K562 (cell line): ENCODE measurements around the gene COL8A2. TPM values are rescaled to one million over a fixed set of nuclear protein-coding genes. Genes with fewer than 3 reads are reported as not detected.

Experiments
- BACH1 ChIP-seq: fragments of 200-800 bp; sonication (Bioruptor generic); IDR thresholded peaks from 2 replicates; pipeline ENCODE4 v1.6.1; 2016; ENCODE audit warnings: missing genetic modification characterization, missing compliant biosample characterization
- E2F1 ChIP-seq: sonication (generic); formaldehyde crosslinking; IDR thresholded peaks from 2 replicates; pipeline ENCODE4 v1.8.1; 2023; ENCODE audit warnings: mild to moderate bottlenecking, missing genetic modification reagents, moderate library complexity
- E2F5 ChIP-seq: sonication (generic); formaldehyde crosslinking; IDR thresholded peaks from 2 replicates; pipeline ENCODE4 v1.8.0; 2022; ENCODE audit warnings: mild to moderate bottlenecking, missing genetic modification reagents
- FOXA3 ChIP-seq, 2 experiments: fragments of 450-650 bp in 1 of 2; sonication (generic) in 1 of 2; formaldehyde crosslinking; IDR thresholded peaks in 1 of 2; conservative IDR thresholded peaks in 1 of 2; 2 replicates each; pipeline versions ENCODE4 v1.4.0 to v1.8.0; 2020 to 2022; ENCODE audit warnings: mild to moderate bottlenecking in 2 of 2, missing genetic modification reagents in 1 of 2
- GTF2B ChIP-seq: IDR thresholded peaks from 2 replicates; pipeline ENCODE4 v1.6.1; 2011; ENCODE audit not compliant: insufficient read length; ENCODE audit errors: extremely low read depth
- HNRNPUL1 ChIP-seq: fragments of 200-400 bp; formaldehyde crosslinking; IDR thresholded peaks from 2 replicates; pipeline ENCODE4 v1.6.1; 2017; ENCODE audit warnings: low read length
- LEF1 ChIP-seq: fragments of 450-650 bp; IDR thresholded peaks from 2 replicates; pipeline ENCODE4 v1.6.1; 2016; ENCODE audit warnings: mild to moderate bottlenecking
- MBD2 ChIP-seq: sonication (generic); IDR thresholded peaks from 2 replicates; pipeline ENCODE4 v1.6.1; 2016; ENCODE audit warnings: low read depth, borderline replicate concordance
- SAP30 ChIP-seq: fragments of 200-600 bp; sonication (generic); IDR thresholded peaks from 2 replicates; pipeline ENCODE4 v1.6.1; 2012; ENCODE audit warnings: borderline replicate concordance, low read depth, mild to moderate bottlenecking, moderate library complexity, low read length, control low read depth, inconsistent platforms; ENCODE audit not compliant: insufficient read depth, poor library complexity, severe bottlenecking
- SREBF2 ChIP-seq: sonication (generic); formaldehyde crosslinking; IDR thresholded peaks from 2 replicates; pipeline ENCODE4 v1.4.0; 2020; ENCODE audit warnings: mild to moderate bottlenecking, missing genetic modification reagents
- VEZF1 ChIP-seq: fragments of 200-800 bp; sonication (Bioruptor generic); IDR thresholded peaks from 2 replicates; pipeline ENCODE4 v1.6.1; 2017; ENCODE audit warnings: missing genetic modification characterization, missing compliant biosample characterization
- ZBTB49 ChIP-seq: sonication (generic); formaldehyde crosslinking; IDR thresholded peaks from 2 replicates; pipeline ENCODE4 v1.8.0; 2022; ENCODE audit warnings: missing genetic modification reagents, mild to moderate bottlenecking, borderline replicate concordance
- ZBTB5 ChIP-seq: fragments of 450-650 bp; IDR thresholded peaks from 2 replicates; pipeline ENCODE4 v1.6.1; 2017; ENCODE audit warnings: antibody characterized with exemption
- ZFP30 ChIP-seq: fragments of 250-450 bp; sonication (Bioruptor Pico); IDR thresholded peaks from 2 replicates; pipeline ENCODE4 v1.8.0; 2022; ENCODE audit warnings: moderate library complexity, mild to moderate bottlenecking, inconsistent platforms, borderline replicate concordance
- ZNF133 ChIP-seq: fragments of 250-450 bp; sonication (Bioruptor Pico); IDR thresholded peaks from 2 replicates; pipeline ENCODE4 v1.4.0; 2020; ENCODE audit warnings: mild to moderate bottlenecking
- ZNF224 ChIP-seq: sonication (generic); formaldehyde crosslinking; IDR thresholded peaks from 2 replicates; pipeline ENCODE4 v1.8.0; 2022; ENCODE audit warnings: mild to moderate bottlenecking, missing genetic modification reagents
- ZNF253 ChIP-seq: fragments of 250-450 bp; sonication (Bioruptor Pico); conservative IDR thresholded peaks from 2 replicates; pipeline ENCODE4 v1.6.1; 2021; ENCODE audit warnings: mild to moderate bottlenecking
- ZNF695 ChIP-seq: fragments of 450-650 bp; formaldehyde crosslinking; IDR thresholded peaks from 2 replicates; pipeline ENCODE4 v1.4.0; 2020; ENCODE audit warnings: mild to moderate bottlenecking, moderate library complexity
- polyA plus RNA-seq, 8 experiments: library from polyadenylated mRNA; depleted of rRNA in 4 of 8; stranded (reverse) in 5 of 8; unstranded in 3 of 8; fragments of >200 nt; fragmentation: Nextera tagmentation in 2 of 8; fragmentation: Illumina TruSeq in 1 of 8; extraction: Ambion mirVana in 2 of 8; extraction: Trizol in 1 of 8; gene quantifications; 2 replicates each; pipeline versions ENCODE4 v1.2.1 to v1.2.3, GENCODE V29; 2011 to 2014; ENCODE audit warnings: inconsistent platforms in 1 of 8, missing spikeins in 1 of 8
- total RNA-seq, 7 experiments: library from RNA; depleted of rRNA in 6 of 7; stranded (reverse); fragments of >200 nt in 6 of 7; fragmentation: Illumina TruSeq in 2 of 7; extraction: Trizol in 2 of 7; gene quantifications; 2 replicates each; pipeline versions ENCODE4 v1.2.1 to v1.2.3, GENCODE V29; 2011 to 2021; ENCODE audit warnings: low replicate concordance in 1 of 7

Gene COL8A2
- total and polyA plus RNA-seq, 9 of the 15 experiments (the other 6 are each of a cell fraction or from before 2014, with no cell fraction given): 0.03 to 0.14 (median 0.04) TPM; not detected in 5

GRCh38 chr1:36088577-36089392 is 36.2 kb downstream of the COL8A2 start, which contains the start of gene ADPRS (continued):
- TF ChIP-seq FOXA3 (CRISPR knock-in tag; conservative IDR thresholded peaks at IDR 0.05 in 1 of 2, IDR thresholded peaks at IDR 0.05 in 1 of 2): peak in 1 of 2 experiments; percentile 63; a peak in 1 of 4 replicates
- TF ChIP-seq ZNF224 (CRISPR knock-in tag): no peak
- TF ChIP-seq GTF2B: no peak
- peak; percentile 92 for TF ChIP-seq E2F1
- TF ChIP-seq ZFP30 (CRISPR knock-in tag): no peak
- no peak for TF ChIP-seq BACH1 (tag)
- no peak for TF ChIP-seq ZNF253 (CRISPR knock-in tag)
- TF ChIP-seq SREBF2 (CRISPR knock-in tag): no peak
- TF ChIP-seq ZNF133: no peak
- no peak for TF ChIP-seq HNRNPUL1
- peak; percentile 66 for TF ChIP-seq VEZF1 (CRISPR knock-in tag)
- TF ChIP-seq ZBTB5: no peak
- TF ChIP-seq ZBTB49 (CRISPR knock-in tag): no peak
- TF ChIP-seq SAP30: peak; percentile 96
- TF ChIP-seq MBD2: peak; percentile 85
- no peak for TF ChIP-seq LEF1
- peak; percentile 86 for TF ChIP-seq E2F5
- TF ChIP-seq ZNF695 (CRISPR knock-in tag): no peak
